Calu3 (cell line): ENCODE measurements around the gene TRIM7. TPM values are rescaled to one million over a fixed set of nuclear protein-coding genes. Genes with fewer than 3 reads are reported as not detected.

Experiments used
- BruUV-seq: library from RNA; stranded (reverse); fragments of 400-500 nt; replicated peaks from 2 replicates; lab custom pipeline; 2021; lab: Mats Ljungman, UMichigan
- CTCF ChIA-PET: fragments of 300-600 bp; sonication (Branson Sonifier 250); formaldehyde crosslinking; loops from one replicate; lab custom pipeline; 2022; ENCODE audit warnings: antibody characterized with exemption; lab: Charles Lee
- DNase-seq: peaks from one replicate; pipeline ENCODE4 v3.0.0; 2022
- H3K27ac Mint-ChIP-seq: one replicate; pipeline ENCODE4 v1.8.0; 2022; ENCODE audit warnings: mixed read lengths; ENCODE audit not compliant: unreplicated experiment
- H3K27me3 Mint-ChIP-seq: one replicate; pipeline ENCODE4 v1.8.0; 2022; ENCODE audit warnings: mixed read lengths; ENCODE audit not compliant: unreplicated experiment
- H3K36me3 Mint-ChIP-seq: one replicate; pipeline ENCODE4 v1.8.0; 2022; ENCODE audit warnings: mild to moderate bottlenecking, moderate library complexity, mixed read lengths; ENCODE audit not compliant: insufficient read depth, unreplicated experiment
- H3K4me1 Mint-ChIP-seq: one replicate; pipeline ENCODE4 v1.8.0; 2022; ENCODE audit warnings: mild to moderate bottlenecking, low read depth, mixed read lengths; ENCODE audit not compliant: unreplicated experiment
- H3K4me3 Mint-ChIP-seq: one replicate; pipeline ENCODE4 v1.8.0; 2022; ENCODE audit warnings: mild to moderate bottlenecking, low read depth, moderate library complexity, mixed read lengths; ENCODE audit not compliant: unreplicated experiment
- H3K9me3 Mint-ChIP-seq: one replicate; pipeline ENCODE4 v1.8.0; 2022; ENCODE audit warnings: low read depth, mixed read lengths; ENCODE audit not compliant: unreplicated experiment
- CTCF ChIP-seq: fragments of 200-600 bp; IDR thresholded peaks from one replicate; pipeline ENCODE4 v1.8.0; 2022; ENCODE audit warnings: antibody characterized with exemption; ENCODE audit not compliant: unreplicated experiment
- intact Hi-C: fragments of 100-400 bp; cut with micrococcal nuclease; formaldehyde crosslinking; loops from one replicate; pipeline ENCODE4 v1.10.0; 2022; ENCODE audit not compliant: unreplicated experiment
- total RNA-seq: library from RNA; stranded (reverse); gene quantifications from 2 replicates; pipeline ENCODE4 v1.2.3, GENCODE V29; 2022

Gene TRIM7
- total RNA-seq, 1 experiment from 2014 or later: 2.4 TPM

DNA sequence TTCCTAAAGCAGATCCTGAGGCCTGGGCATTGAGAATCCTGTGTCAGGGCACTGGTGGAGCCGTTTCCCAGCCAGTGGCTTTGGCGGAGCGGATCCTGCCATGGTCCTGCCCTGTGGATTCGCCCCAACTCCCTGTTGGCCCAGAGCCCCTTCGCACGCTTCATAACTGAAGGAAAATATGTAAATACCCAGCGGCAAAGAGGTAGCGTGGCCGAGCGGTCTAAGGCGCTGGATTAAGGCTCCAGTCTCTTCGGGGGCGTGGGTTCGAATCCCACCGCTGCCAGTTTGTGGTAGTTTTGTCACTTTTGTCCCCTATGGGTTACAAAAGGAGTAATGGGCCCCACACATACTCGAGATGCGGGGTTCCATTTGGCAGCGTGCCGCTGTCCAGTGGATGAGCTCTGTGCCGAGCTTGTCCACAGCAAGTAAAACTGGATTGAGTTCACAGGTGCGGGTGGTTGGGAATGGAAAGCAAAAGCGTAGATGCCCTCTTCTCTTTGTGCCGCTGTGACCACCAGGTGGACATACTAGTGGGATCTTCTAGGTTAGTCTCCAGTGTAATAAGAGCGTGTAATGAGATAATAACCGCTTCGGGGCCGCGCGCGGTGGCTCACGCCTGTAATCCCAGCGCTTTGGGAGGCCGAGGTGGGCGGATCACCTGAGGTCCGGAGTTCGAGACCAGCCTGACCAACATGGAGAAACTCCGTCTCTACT lies 17.3 kb downstream of the TRIM7 start:
- H3K27me3 Mint-ChIP-seq: peaks cover 17% of the 10 kb centered on the region
- TF ChIP-seq CTCF: peak; percentile 75
- CTCF ChIA-PET: interaction anchor here (0.7 to 3.7 kb wide), 7 partner anchors 11 to 69 kb away, joined by 3 to 24 read pairs (median 4); partner anchors contain the start of gene RACK1
- BruUV-seq: no TSS peak
- peaks cover 78% of the 10 kb centered on the region for H3K36me3 Mint-ChIP-seq
- peak; percentile 93 for DNase-seq
- peak overlapping the region; percentile 93 for H3K4me3 Mint-ChIP-seq
- intact Hi-C loops: loop anchor here (1.0 kb wide), 1 partner anchor 35 kb away; no protein-coding TSS in a partner anchor
- H3K27ac Mint-ChIP-seq: peak overlapping the region; percentile 100
- H3K4me1 Mint-ChIP-seq: peaks cover 55% of the 10 kb centered on the region
- H3K9me3 Mint-ChIP-seq: peaks cover 2% of the 10 kb centered on the region

DNA sequence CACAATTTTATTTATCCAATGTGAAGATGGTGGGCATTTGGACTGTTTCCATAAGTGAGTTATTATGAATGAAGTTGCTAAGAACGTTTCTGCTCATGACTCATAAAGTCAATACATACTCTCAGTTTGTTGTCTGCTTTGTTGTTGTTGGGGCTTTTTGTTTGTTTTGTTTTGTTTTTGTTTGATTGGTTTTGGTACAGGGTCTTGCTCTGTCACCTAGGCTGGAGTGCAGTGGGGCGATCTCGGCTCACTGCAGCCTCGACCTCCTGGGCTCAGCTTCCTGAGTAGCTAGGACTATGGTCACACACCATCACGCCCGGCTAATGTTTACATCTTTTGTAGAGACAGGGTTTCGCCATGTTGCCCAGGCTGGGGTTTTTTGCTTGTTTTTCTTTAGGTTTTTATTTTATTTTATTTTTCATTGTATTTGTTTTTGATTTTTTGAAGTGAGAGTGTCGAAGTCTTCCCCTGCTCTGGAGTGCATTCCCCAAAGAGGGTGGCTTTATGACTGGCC lies 18.0 kb downstream of the TRIM7 start:
- TF ChIP-seq CTCF: no peak
- peaks cover 75% of the 10 kb centered on the region for H3K36me3 Mint-ChIP-seq
- peak overlapping the region; percentile 100 for H3K27ac Mint-ChIP-seq
- peak overlapping the region; percentile 93 for H3K4me3 Mint-ChIP-seq
- H3K27me3 Mint-ChIP-seq: peaks cover 17% of the 10 kb centered on the region
- DNase-seq: peak; percentile 18
- no TSS peak for BruUV-seq
- peaks cover 2% of the 10 kb centered on the region for H3K9me3 Mint-ChIP-seq
- peaks cover 56% of the 10 kb centered on the region for H3K4me1 Mint-ChIP-seq
- CTCF ChIA-PET: interaction anchor here (3.7 kb wide), 1 partner anchor 20 kb away, joined by 24 read pairs; no protein-coding TSS in a partner anchor
- intact Hi-C loops: no loop called here

GRCh38 chr5:181186022-181186421 lies 19.0 kb downstream of the TRIM7 start:
- intact Hi-C loops: no loop called here
- BruUV-seq: no TSS peak

DNA sequence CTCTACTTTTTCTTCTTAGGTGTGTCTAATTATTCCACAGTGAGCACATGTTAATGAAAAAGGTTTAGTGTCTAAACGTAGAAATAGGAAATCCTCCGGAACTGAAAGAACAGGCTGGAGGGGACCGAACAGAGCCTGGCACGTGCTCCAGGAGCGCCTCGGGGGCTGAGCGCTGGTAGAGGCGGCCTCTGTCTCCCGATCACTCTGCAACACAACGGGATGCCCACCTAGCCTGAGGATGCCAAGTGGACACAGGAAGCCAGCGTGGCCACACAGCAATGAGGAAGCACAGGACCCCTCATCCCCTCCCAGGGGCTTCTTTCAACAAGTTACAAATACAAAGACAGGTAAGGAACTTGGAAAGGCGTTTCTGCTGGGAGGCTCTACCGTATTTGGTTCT lies 19.4 kb downstream of the TRIM7 start:
- H3K27me3 Mint-ChIP-seq: peaks cover 17% of the 10 kb centered on the region
- peaks cover 49% of the 10 kb centered on the region for H3K4me1 Mint-ChIP-seq
- H3K27ac Mint-ChIP-seq: no peak overlapping the region
- peaks cover 2% of the 10 kb centered on the region for H3K9me3 Mint-ChIP-seq
- intact Hi-C loops: no loop called here
- TF ChIP-seq CTCF: no peak
- DNase-seq: no peak
- BruUV-seq: no TSS peak
- peaks cover 63% of the 10 kb centered on the region for H3K36me3 Mint-ChIP-seq
- CTCF ChIA-PET: interaction anchor here (1.4 to 1.7 kb wide), 2 partner anchors 22 to 36 kb away, joined by 6 to 15 read pairs; no protein-coding TSS in a partner anchor
- no peak overlapping the region for H3K4me3 Mint-ChIP-seq

More at GRCh38 chr5:181186022-181186421, 19.0 kb downstream of the TRIM7 start:
- H3K27ac Mint-ChIP-seq: no peak overlapping the region
- peaks cover 17% of the 10 kb centered on the region for H3K27me3 Mint-ChIP-seq
- no peak overlapping the region for H3K4me3 Mint-ChIP-seq
- no peak for DNase-seq
- peaks cover 2% of the 10 kb centered on the region for H3K9me3 Mint-ChIP-seq
- peaks cover 67% of the 10 kb centered on the region for H3K36me3 Mint-ChIP-seq
- CTCF ChIA-PET: no interaction called here
- peaks cover 52% of the 10 kb centered on the region for H3K4me1 Mint-ChIP-seq
- no peak for TF ChIP-seq CTCF
